Endothelial cell of umbilical vein (primary cell): ENCODE data around the gene PLXNA3. TPM values are rescaled to one million over a fixed set of nuclear protein-coding genes. Genes with fewer than 3 reads are reported as not detected.
A peak's percentile ranks its signal among the peaks of the same experiment; 100 is the strongest.

Source experiments
- BruUV-seq: library from RNA; stranded (reverse); fragments of 400-500 nt; replicated peaks from 2 replicates; lab custom pipeline; 2021; lab: Mats Ljungman, UMichigan
- CTCF ChIA-PET: fragments of 300-600, 350-600 bp; sonication (Branson Sonifier 250); formaldehyde crosslinking; loops from one replicate; lab custom pipeline; 2021; ENCODE audit warnings: antibody characterized with exemption, inconsistent platforms; lab: Charles Lee
- POLR2A ChIA-PET: fragments of 300-600, 350-600 bp; sonication (Branson Sonifier 250); formaldehyde crosslinking; loops from one replicate; lab custom pipeline; 2021; ENCODE audit warnings: antibody characterized with exemption, inconsistent platforms; lab: Charles Lee
- DNase-seq: peaks from one replicate; pipeline ENCODE4 v3.0.0-alpha.2; 2011; ENCODE audit warnings: low read depth, low spot score
- FAIRE-seq: peaks from 2 replicates; lab custom pipeline; 2011; peaks lifted over from hg19 to GRCh38; lab: Jason Lieb, UNC
- H2AFZ ChIP-seq: 2 replicates; pipeline ENCODE4 v1.6.0; 2012; ENCODE audit warnings: low read depth, low read length, control low read depth, inconsistent platforms
- H3K27ac ChIP-seq: 2 replicates; pipeline ENCODE4 v1.5.1; 2011; ENCODE audit warnings: low read depth, mild to moderate bottlenecking, control low read depth, low read length, moderate library complexity; ENCODE audit not compliant: insufficient read depth
- H3K27me3 ChIP-seq, 2 experiments: 2 replicates each; pipeline versions ENCODE4 v1.6.0 to v1.6.1; 2011; ENCODE audit warnings: low read length in 2 of 2, mixed read lengths in 1 of 2; ENCODE audit not compliant: control insufficient read depth in 2 of 2, insufficient read depth in 2 of 2
- H3K36me3 ChIP-seq, 2 experiments: 2 replicates in 1 of 2; 3 replicates in 1 of 2; pipeline ENCODE4 v1.5.1; 2011; ENCODE audit warnings: low read length in 2 of 2, mild to moderate bottlenecking in 1 of 2, moderate library complexity in 1 of 2; ENCODE audit not compliant: control insufficient read depth in 2 of 2, insufficient read depth in 2 of 2; ENCODE audit errors: extremely low read depth in 1 of 2
- H3K4me1 ChIP-seq: 3 replicates; pipeline ENCODE4 v1.5.1; 2011; ENCODE audit warnings: mild to moderate bottlenecking, low read length; ENCODE audit not compliant: control insufficient read depth, insufficient read depth; ENCODE audit errors: extremely low read depth
- H3K4me2 ChIP-seq: 2 replicates; pipeline ENCODE4 v1.6.1; 2011; ENCODE audit warnings: low read length, control low read depth, mixed read lengths; ENCODE audit not compliant: insufficient read depth
- H3K4me3 ChIP-seq, 3 experiments: fragments of 200-600 bp in 1 of 3; sonication (generic), shearing (Covaris generic) in 1 of 3; replicated peaks in 1 of 3; 2 replicates each; pipeline ENCODE4 v1.5.1; 2011 to 2016; ENCODE audit warnings: control low read depth in 3 of 3, low read length in 3 of 3, mild to moderate bottlenecking in 2 of 3, inconsistent platforms in 1 of 3, low read depth in 1 of 3, moderate library complexity in 1 of 3; ENCODE audit not compliant: insufficient read depth in 1 of 3
- H3K79me2 ChIP-seq: 2 replicates; pipeline ENCODE4 v1.6.0; 2012; ENCODE audit warnings: low read length, inconsistent platforms; ENCODE audit not compliant: control insufficient read depth, insufficient read depth
- H3K9ac ChIP-seq: replicated peaks from 2 replicates; pipeline ENCODE3; 2011; ENCODE audit warnings: low read length, control low read depth; ENCODE audit not compliant: insufficient read depth; ENCODE audit errors: extremely low read depth
- H3K9me1 ChIP-seq: replicated peaks from 3 replicates; pipeline ENCODE4 v1.6.0; 2011; ENCODE audit warnings: mild to moderate bottlenecking, low read length; ENCODE audit not compliant: control insufficient read depth, insufficient read depth; ENCODE audit errors: extremely low read depth
- H3K9me3 ChIP-seq: replicated peaks from 2 replicates; pipeline ENCODE4 v1.5.1; 2012; ENCODE audit warnings: low read length, inconsistent platforms; ENCODE audit not compliant: control insufficient read depth, insufficient read depth
- H4K20me1 ChIP-seq: replicated peaks from 2 replicates; pipeline ENCODE3; 2011; ENCODE audit warnings: mild to moderate bottlenecking, low read length; ENCODE audit not compliant: control insufficient read depth, insufficient read depth; ENCODE audit errors: extremely low read depth
- CTCF ChIP-seq, 2 donors: IDR thresholded peaks; 1 replicate in 1 of 2; 2 replicates in 1 of 2; pipeline ENCODE4 v1.5.1; 2011; ENCODE audit warnings: low read length in 2 of 2, mild to moderate bottlenecking in 2 of 2, moderate library complexity in 2 of 2, control low read depth in 1 of 2, inconsistent platforms in 1 of 2, low read depth in 1 of 2; ENCODE audit not compliant: insufficient read depth in 1 of 2; ENCODE audit errors: extremely low read depth in 1 of 2
- EZH2 ChIP-seq: IDR thresholded peaks from 2 replicates; pipeline ENCODE4 v1.6.1; 2012; ENCODE audit warnings: borderline replicate concordance, low read depth, mild to moderate bottlenecking, moderate library complexity, low read length, inconsistent platforms; ENCODE audit not compliant: severe bottlenecking
- FOS ChIP-seq: IDR thresholded peaks from 2 replicates; pipeline ENCODE4 v1.6.1; 2011; ENCODE audit warnings: mild to moderate bottlenecking, low read length, moderate library complexity, borderline replicate concordance; ENCODE audit not compliant: insufficient read depth
- GATA2 ChIP-seq: IDR thresholded peaks from 2 replicates; pipeline ENCODE4 v1.7.0; 2011; ENCODE audit warnings: low read depth, mild to moderate bottlenecking, moderate library complexity, mixed read lengths, low read length; ENCODE audit not compliant: insufficient read length, insufficient read depth
- JUN ChIP-seq: IDR thresholded peaks from 2 replicates; pipeline ENCODE4 v1.6.1; 2011; ENCODE audit warnings: borderline replicate concordance, low read depth; ENCODE audit not compliant: insufficient read length, insufficient read depth
- MYC ChIP-seq: IDR thresholded peaks from one replicate; pipeline ENCODE4 v1.6.1; 2011; ENCODE audit warnings: mild to moderate bottlenecking, low read depth, low read length
- POLR2A ChIP-seq: IDR thresholded peaks from 2 replicates; pipeline ENCODE4 v1.6.1; 2012; ENCODE audit warnings: low read depth, mild to moderate bottlenecking, control low read depth, low read length
- POLR2AphosphoS5 ChIP-seq: IDR thresholded peaks from 2 replicates; pipeline ENCODE4 v1.6.1; 2012; ENCODE audit warnings: low read depth, mild to moderate bottlenecking, control low read depth, low read length, moderate library complexity; ENCODE audit not compliant: insufficient read depth
- dilution Hi-C: fragments of 300-500 bp; cut with MboI; formaldehyde crosslinking; loops from one replicate; pipeline ENCODE4 v1.15.0; 2019; ENCODE audit warnings: low sequenced_read_pairs; ENCODE audit not compliant: extremely low pct_ligation_motif_present
- intact Hi-C: fragments of 100-400 bp; cut with micrococcal nuclease; formaldehyde crosslinking; loops from one replicate; pipeline ENCODE4 v1.10.0; 2022
- polyA plus RNA-seq, 4 experiments: library from polyadenylated mRNA; depleted of rRNA in 3 of 4; stranded (reverse) in 3 of 4; unstranded in 1 of 4; fragments of >200 nt; gene quantifications; 2 replicates each; pipeline versions ENCODE4 v1.2.1 to v1.2.3, GENCODE V29; 2011 to 2012; ENCODE audit warnings: missing spikeins in 1 of 4
- total RNA-seq: library from RNA; stranded (reverse); gene quantifications from 2 replicates; pipeline ENCODE4 v1.2.3, GENCODE V29; 2021
- TF ChIP-seq, protein P1 (sequence below): IDR thresholded peaks from 2 replicates; pipeline ENCODE4 v1.6.1; 2011; ENCODE audit not compliant: insufficient read depth, insufficient read length

The PLXNA3 gene
- total and polyA plus RNA-seq, 2 donors (not counting 3 experiments of a cell fraction or from before 2014, with no cell fraction given): 56.8 to 58.6 TPM

- no peaks in the 10 kb centered on the region for H4K20me1 ChIP-seq
- no peak overlapping the region for H3K9ac ChIP-seq
- ChIA-PET CTCF (interaction anchor here (2.0 kb wide), 1 partner anchor 8 kb away, joined by 7 read pairs; no protein-coding TSS in a partner anchor), POLR2A (no interaction called here)
- no peaks in the 10 kb centered on the region for H3K9me1 ChIP-seq
- DNase-seq (no peak), FAIRE-seq (no peak)
- TSS peak; percentile 7 for BruUV-seq
- no peak overlapping the region for H3K4me2 ChIP-seq
- H3K36me3 ChIP-seq: no peaks in the 10 kb centered on the region
- peaks cover 10% of the 10 kb centered on the region for H3K79me2 ChIP-seq
- intact Hi-C loops: no loop called here
- H3K27ac ChIP-seq: no peak overlapping the region
- H2AFZ ChIP-seq: no peak overlapping the region
- no peak overlapping the region for H3K4me3 ChIP-seq
- dilution Hi-C loops: no loop called here
- H3K4me1 ChIP-seq: peaks cover 3% of the 10 kb centered on the region
- no peaks in the 10 kb centered on the region for H3K9me3 ChIP-seq
- no peaks in the 10 kb centered on the region for H3K27me3 ChIP-seq
- TF ChIP-seq JUN (no peak), GATA2 (no peak), POLR2AphosphoS5 (no peak), CTCF (IDR thresholded peaks at IDR 0.05; ENCODE audit: extremely low read depth in 1 of 2, insufficient read depth in 1 of 2, low read depth in 1 of 2, low read length in 2 of 2) (no peak), MYC (no peak), POLR2A (no peak), FOS (no peak), EZH2 (no peak)
- TF ChIP-seq, protein P1, sequence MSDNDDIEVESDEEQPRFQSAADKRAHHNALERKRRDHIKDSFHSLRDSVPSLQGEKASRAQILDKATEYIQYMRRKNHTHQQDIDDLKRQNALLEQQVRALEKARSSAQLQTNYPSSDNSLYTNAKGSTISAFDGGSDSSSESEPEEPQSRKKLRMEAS: no peak
These were observed 26.4 kb downstream of the PLXNA3 start for GRCh38 chrX:154484255-154485149.
